Caco-2 (cell line): ENCODE results near the gene OR13J1. TPM values are rescaled to one million over a fixed set of nuclear protein-coding genes. Genes with fewer than 3 reads are reported as not detected.

Experiments
- BruUV-seq: library from RNA; stranded (reverse); fragments of 400-500 nt; replicated peaks from 2 replicates; lab custom pipeline; 2021; lab: Mats Ljungman, UMichigan
- CTCF ChIA-PET: fragments of 300-600 bp; sonication (Branson Sonifier 250); formaldehyde crosslinking; loops from one replicate; lab custom pipeline; 2022; ENCODE audit warnings: antibody characterized with exemption; lab: Charles Lee
- POLR2A ChIA-PET: fragments of 300-600 bp; sonication (Branson Sonifier 250); formaldehyde crosslinking; loops from one replicate; lab custom pipeline; 2022; ENCODE audit warnings: antibody characterized with exemption; lab: Charles Lee
- DNase-seq, 2 experiments: peaks; one replicate each; pipeline versions ENCODE4 v3.0.0 to v3.0.0-alpha.2; 2020 to 2022
- H3K27me3 ChIP-seq: replicated peaks from 2 replicates; pipeline ENCODE4 v1.6.0; 2011; ENCODE audit warnings: low read length; ENCODE audit not compliant: control insufficient read depth, insufficient read depth
- H3K36me3 ChIP-seq: 2 replicates; pipeline ENCODE4 v1.5.1; 2011; ENCODE audit warnings: low read length; ENCODE audit not compliant: control insufficient read depth, insufficient read depth
- H3K4me1 ChIP-seq: fragments of 250-450 bp; sonication (Bioruptor Pico); 2 replicates; pipeline ENCODE4 v1.5.1; 2020; ENCODE audit warnings: mild to moderate bottlenecking
- H3K4me3 ChIP-seq: 2 replicates; pipeline ENCODE4 v1.5.1; 2011; ENCODE audit warnings: low read depth, mild to moderate bottlenecking, control low read depth, low read length
- H3K9me3 ChIP-seq: fragments of 250-450 bp; sonication (Bioruptor Pico); 2 replicates; pipeline ENCODE4 v1.5.1; 2020; ENCODE audit warnings: mild to moderate bottlenecking, moderate library complexity
- H3K27ac Mint-ChIP-seq: one replicate; pipeline ENCODE4 v1.8.0; 2022; ENCODE audit warnings: mixed read lengths; ENCODE audit not compliant: unreplicated experiment
- H3K27me3 Mint-ChIP-seq: one replicate; pipeline ENCODE4 v1.8.0; 2022; ENCODE audit warnings: mixed read lengths; ENCODE audit not compliant: insufficient read depth, unreplicated experiment
- H3K36me3 Mint-ChIP-seq: one replicate; pipeline ENCODE4 v1.8.0; 2022; ENCODE audit warnings: mild to moderate bottlenecking, mixed read lengths; ENCODE audit not compliant: insufficient read depth, unreplicated experiment
- H3K4me1 Mint-ChIP-seq: one replicate; pipeline ENCODE4 v1.8.0; 2022; ENCODE audit warnings: low read depth, mixed read lengths; ENCODE audit not compliant: unreplicated experiment
- H3K4me3 Mint-ChIP-seq: one replicate; pipeline ENCODE4 v1.8.0; 2022; ENCODE audit warnings: mild to moderate bottlenecking, moderate library complexity, mixed read lengths; ENCODE audit not compliant: unreplicated experiment
- H3K9me3 Mint-ChIP-seq: one replicate; pipeline ENCODE4 v1.8.0; 2022; ENCODE audit warnings: mixed read lengths; ENCODE audit not compliant: unreplicated experiment
- CTCF ChIP-seq, 2 experiments: fragments of 200-600 bp in 1 of 2; IDR thresholded peaks; 1 replicate in 1 of 2; 2 replicates in 1 of 2; pipeline versions ENCODE4 v1.5.1 to v1.8.0; 2011 to 2022; ENCODE audit warnings: antibody characterized with exemption in 1 of 2, control low read depth in 1 of 2, inconsistent platforms in 1 of 2, low read depth in 1 of 2, low read length in 1 of 2, mild to moderate bottlenecking in 1 of 2, moderate library complexity in 1 of 2; ENCODE audit not compliant: insufficient read depth in 1 of 2, severe bottlenecking in 1 of 2, unreplicated experiment in 1 of 2
- intact Hi-C: fragments of 100-400 bp; cut with micrococcal nuclease; formaldehyde crosslinking; loops from one replicate; pipeline ENCODE4 v1.10.0; 2022; ENCODE audit not compliant: unreplicated experiment
- total RNA-seq: library from RNA; stranded (reverse); gene quantifications from 2 replicates; pipeline ENCODE4 v1.2.3, GENCODE V29; 2022

The OR13J1 gene
- total RNA-seq, 1 experiment from 2014 or later, result not detected

GRCh38 chr9:35904338-35904737, 34.1 kb upstream of the OR13J1 start:
- no peak for TF ChIP-seq CTCF (IDR thresholded peaks at IDR 0.05; ENCODE audit: insufficient read depth in 1 of 2, low read depth in 1 of 2, low read length in 1 of 2, severe bottlenecking in 1 of 2, unreplicated experiment in 1 of 2)
- H3K4me1 Mint-ChIP-seq, result peaks cover 11% of the 10 kb centered on the region
- Histone ChIP-seq H3K4me3 (no peak overlapping the region), H3K9me3 (no peaks in the 10 kb centered on the region), H3K36me3 (no peaks in the 10 kb centered on the region), H3K27me3 (no peaks in the 10 kb centered on the region), H3K4me1 (peaks cover 34% of the 10 kb centered on the region)
- H3K9me3 Mint-ChIP-seq, result no peaks in the 10 kb centered on the region
- BruUV-seq, result no TSS peak
- no peaks in the 10 kb centered on the region for H3K36me3 Mint-ChIP-seq
- intact Hi-C loops, result loop anchor here (5.0 kb wide), 1 partner anchor 118 kb away; no protein-coding TSS in a partner anchor
- no peak overlapping the region for H3K27ac Mint-ChIP-seq
- no peak for DNase-seq
- H3K4me3 Mint-ChIP-seq, result no peak overlapping the region
- POLR2A ChIA-PET, result no interaction called here
- CTCF ChIA-PET, result interaction anchor here (2.5 kb wide), 1 partner anchor 41 kb away, joined by 39 read pairs; no protein-coding TSS in a partner anchor
- H3K27me3 Mint-ChIP-seq, result peaks cover 3% of the 10 kb centered on the region

- Mint-ChIP-seq H3K36me3 (no peaks in the 10 kb centered on the region), H3K27me3 (peaks cover 6% of the 10 kb centered on the region), H3K9me3 (no peaks in the 10 kb centered on the region), H3K4me1 (peaks cover 11% of the 10 kb centered on the region), H3K27ac (peak overlapping the region; percentile 32), H3K4me3 (no peak overlapping the region)
- Histone ChIP-seq H3K36me3 (no peaks in the 10 kb centered on the region), H3K9me3 (no peaks in the 10 kb centered on the region), H3K27me3 (no peaks in the 10 kb centered on the region), H3K4me1 (peaks cover 26% of the 10 kb centered on the region), H3K4me3 (no peak overlapping the region)
- intact Hi-C loops, result loop anchor here (5.0 kb wide), 1 partner anchor 119 kb away; no protein-coding TSS in a partner anchor
- ChIA-PET POLR2A (interaction anchor here (0.8 kb wide), 1 partner anchor 42 kb away, joined by 7 read pairs; no protein-coding TSS in a partner anchor), CTCF (interaction anchor here (0.6 to 2.5 kb wide), 9 partner anchors 15 to 120 kb away, joined by 3 to 39 read pairs (median 4); no protein-coding TSS in a partner anchor)
- peak; percentile 58 to 71 for DNase-seq
- BruUV-seq, result no TSS peak
- peak; percentile 55 to 76 for TF ChIP-seq CTCF (IDR thresholded peaks at IDR 0.05; ENCODE audit: insufficient read depth in 1 of 2, low read depth in 1 of 2, low read length in 1 of 2, severe bottlenecking in 1 of 2, unreplicated experiment in 1 of 2)
Observed at GRCh38 chr9:35903049-35903448, 32.8 kb upstream of the OR13J1 start.

GRCh38 chr9:35899021-35899420, 28.8 kb upstream of the OR13J1 start:
- H3K9me3 ChIP-seq, result no peaks in the 10 kb centered on the region
- H3K36me3 Mint-ChIP-seq, result no peaks in the 10 kb centered on the region
- H3K27me3 ChIP-seq, result no peaks in the 10 kb centered on the region
- no peak overlapping the region for H3K4me3 Mint-ChIP-seq
- no peak for TF ChIP-seq CTCF (IDR thresholded peaks at IDR 0.05; ENCODE audit: insufficient read depth in 1 of 2, low read depth in 1 of 2, low read length in 1 of 2, severe bottlenecking in 1 of 2, unreplicated experiment in 1 of 2)
- H3K9me3 Mint-ChIP-seq, result no peaks in the 10 kb centered on the region
- no TSS peak for BruUV-seq
- ChIA-PET CTCF (no interaction called here), POLR2A (no interaction called here)
- intact Hi-C loops, result no loop called here
- H3K27me3 Mint-ChIP-seq, result peaks cover 6% of the 10 kb centered on the region
- H3K27ac Mint-ChIP-seq, result no peak overlapping the region
- no peak overlapping the region for H3K4me3 ChIP-seq
- peaks cover 11% of the 10 kb centered on the region for H3K4me1 Mint-ChIP-seq
- no peaks in the 10 kb centered on the region for H3K36me3 ChIP-seq
- no peaks in the 10 kb centered on the region; the same call in 1 of the 2 replicates for H3K4me1 ChIP-seq
- no peak for DNase-seq
